MM.1S (cell line): ENCODE measurements around the gene ITPRIPL2.

Experiments
- DNase-seq: peaks from one replicate; pipeline ENCODE4 v3.0.0-alpha.2; 2015
- H2AFZ ChIP-seq: fragments of 300-600 bp; sonication (generic); 2 replicates; pipeline ENCODE4 v1.6.0; 2016; ENCODE audit warnings: antibody characterized with exemption, low read length
- H3F3A ChIP-seq: fragments of 300-600 bp; sonication (generic); 2 replicates; pipeline ENCODE4 v1.6.1; 2016; ENCODE audit warnings: mild to moderate bottlenecking, antibody characterized with exemption, low read length, moderate library complexity, mixed read lengths; ENCODE audit not compliant: insufficient read depth
- H3K27ac ChIP-seq: fragments of 300-600 bp; sonication (generic); 2 replicates; pipeline ENCODE4 v1.5.1; 2016; ENCODE audit warnings: mild to moderate bottlenecking, low read length
- H3K27me3 ChIP-seq: fragments of 300-600 bp; sonication (generic); replicated peaks from 2 replicates; pipeline ENCODE4 v1.6.0; 2016; ENCODE audit warnings: low read length; ENCODE audit not compliant: insufficient read depth
- H3K36me3 ChIP-seq: fragments of 300-600 bp; sonication (generic); replicated peaks from 2 replicates; pipeline ENCODE4 v1.6.1; 2016; ENCODE audit warnings: mild to moderate bottlenecking, low read length, mixed read lengths; ENCODE audit not compliant: insufficient read depth
- H3K4me1 ChIP-seq: fragments of 300-600 bp; sonication (generic); 2 replicates; pipeline ENCODE4 v1.6.1; 2016; ENCODE audit warnings: low read length, mixed read lengths
- H3K4me2 ChIP-seq: fragments of 300-600 bp; sonication (generic); 2 replicates; pipeline ENCODE4 v1.6.0; 2016; ENCODE audit warnings: low read depth, low read length
- H3K4me3 ChIP-seq: fragments of 300-600 bp; sonication (generic); 2 replicates; pipeline ENCODE4 v1.5.1; 2016; ENCODE audit warnings: low read length, mixed read lengths
- H3K79me2 ChIP-seq: fragments of 300-600 bp; sonication (generic); 2 replicates; pipeline ENCODE4 v1.6.1; 2016; ENCODE audit warnings: mixed run types, low read length, mixed read lengths
- H3K9ac ChIP-seq: fragments of 300-600 bp; sonication (generic); 2 replicates; pipeline ENCODE4 v1.6.1; 2016; ENCODE audit warnings: low read length, mixed read lengths
- H3K9me2 ChIP-seq: fragments of 300-600 bp; sonication (generic); replicated peaks from 2 replicates; pipeline ENCODE4 v1.6.1; 2016; ENCODE audit warnings: mild to moderate bottlenecking, low read length, mixed read lengths; ENCODE audit not compliant: insufficient read depth
- H3K9me3 ChIP-seq: fragments of 300-600 bp; sonication (generic); replicated peaks from 2 replicates; pipeline ENCODE4 v1.6.1; 2016; ENCODE audit warnings: mild to moderate bottlenecking, low read length, mixed read lengths; ENCODE audit not compliant: insufficient read depth
- H4K20me1 ChIP-seq: fragments of 300-600 bp; sonication (generic); 2 replicates; pipeline ENCODE4 v1.6.1; 2016; ENCODE audit warnings: mild to moderate bottlenecking, low read length, moderate library complexity, mixed read lengths; ENCODE audit not compliant: insufficient read depth
- CTCF ChIP-seq: fragments of 300-600 bp; sonication (generic); IDR thresholded peaks from 2 replicates; pipeline ENCODE4 v1.5.1; 2016; ENCODE audit warnings: antibody characterized with exemption, low read length, mixed read lengths
- EZH2 ChIP-seq: fragments of 300-600 bp; sonication (generic); optimal IDR thresholded peaks from 2 replicates; pipeline ENCODE3; 2017; ENCODE audit warnings: low read depth, mild to moderate bottlenecking, antibody characterized with exemption, low read length, mixed read lengths
- EZH2phosphoT487 ChIP-seq: fragments of 300-600 bp; sonication (generic); IDR thresholded peaks from 2 replicates; pipeline ENCODE4 v1.6.1; 2018; ENCODE audit warnings: antibody characterized with exemption, low read length

The ITPRIPL2 gene

GRCh38 chr16:19137201-19138128, 23.7 kb downstream of the ITPRIPL2 start:
- H3K27me3 ChIP-seq = no peaks in the 10 kb centered on the region
- H3F3A ChIP-seq = no peaks in the 10 kb centered on the region
- H2AFZ ChIP-seq = no peak overlapping the region
- H3K4me3 ChIP-seq = no peak overlapping the region
- H3K9me2 ChIP-seq = no peaks in the 10 kb centered on the region
- no peak overlapping the region for H3K9ac ChIP-seq
- H3K9me3 ChIP-seq = no peaks in the 10 kb centered on the region
- no peaks in the 10 kb centered on the region for H4K20me1 ChIP-seq
- no peaks in the 10 kb centered on the region for H3K4me1 ChIP-seq
- H3K4me2 ChIP-seq = no peak overlapping the region
- H3K79me2 ChIP-seq = no peaks in the 10 kb centered on the region
- no peak for DNase-seq
- TF ChIP-seq CTCF = no peak
- TF ChIP-seq EZH2phosphoT487 = no peak
- no peak for TF ChIP-seq EZH2
- no peak overlapping the region for H3K27ac ChIP-seq
- no peaks in the 10 kb centered on the region for H3K36me3 ChIP-seq

DNA sequence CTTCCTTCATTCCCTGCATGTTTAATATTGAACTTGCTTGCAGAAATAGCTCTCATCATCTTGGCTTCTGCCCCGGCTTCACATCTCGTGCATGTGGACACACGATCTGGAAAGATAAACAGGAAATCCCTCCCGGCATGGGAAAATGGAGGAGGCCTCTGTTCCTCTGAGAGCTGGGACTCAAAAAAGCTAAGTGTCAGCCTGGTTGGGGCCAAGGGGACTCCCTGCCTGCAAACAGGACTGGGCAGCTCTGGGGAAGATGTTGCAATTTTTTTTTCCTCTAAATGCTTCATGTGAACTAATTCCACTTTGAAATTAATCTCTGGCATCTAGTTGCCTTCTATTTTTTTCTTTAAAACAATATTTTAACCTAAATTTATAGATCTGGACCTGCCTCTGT, 24.8 kb downstream of the ITPRIPL2 start:
- no peaks in the 10 kb centered on the region for H4K20me1 ChIP-seq
- TF ChIP-seq EZH2 (no peak), CTCF (no peak), EZH2phosphoT487 (no peak)
- no peak overlapping the region for H2AFZ ChIP-seq
- no peaks in the 10 kb centered on the region for H3K79me2 ChIP-seq
- DNase-seq = no peak
- no peaks in the 10 kb centered on the region for H3K9me2 ChIP-seq
- no peak overlapping the region for H3K9ac ChIP-seq
- no peak overlapping the region for H3K27ac ChIP-seq
- H3K9me3 ChIP-seq = no peaks in the 10 kb centered on the region
- no peaks in the 10 kb centered on the region for H3K27me3 ChIP-seq
- no peaks in the 10 kb centered on the region for H3K4me1 ChIP-seq
- H3K4me3 ChIP-seq = no peak overlapping the region
- no peaks in the 10 kb centered on the region for H3F3A ChIP-seq
- no peaks in the 10 kb centered on the region for H3K36me3 ChIP-seq
- H3K4me2 ChIP-seq = no peak overlapping the region

DNA sequence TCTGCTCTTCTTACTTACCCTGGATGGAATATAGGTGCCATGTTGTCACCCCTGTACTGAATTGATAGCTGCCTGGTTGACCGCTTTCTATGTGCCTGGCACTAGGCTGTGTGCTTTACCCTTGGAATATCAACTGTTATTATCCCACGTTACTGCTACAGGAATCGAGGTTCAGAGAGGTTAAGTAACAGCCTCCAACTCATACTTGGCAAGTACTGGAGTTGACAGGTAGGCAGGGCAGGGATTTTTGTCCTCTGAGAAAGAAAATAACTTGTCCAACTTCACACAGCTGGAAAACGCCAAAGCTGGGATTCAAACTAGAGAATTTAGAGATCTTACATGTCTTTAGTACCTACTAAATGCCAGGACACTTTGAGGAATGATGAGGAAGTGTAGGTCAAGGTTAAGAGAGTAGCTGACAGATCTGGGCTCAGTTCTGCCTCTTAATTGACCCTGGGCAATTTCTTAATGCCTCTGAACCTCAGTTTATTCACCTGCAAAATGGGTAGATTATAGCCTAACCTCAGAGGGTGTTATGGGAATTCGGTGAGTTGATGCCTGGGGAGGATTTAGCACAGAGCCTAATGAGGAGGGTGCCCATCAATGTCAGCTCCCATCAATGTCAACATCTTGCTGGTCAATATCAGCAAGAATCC, 25.8 kb downstream of the ITPRIPL2 start:
- Histone ChIP-seq H3K4me1 (no peaks in the 10 kb centered on the region), H3K27ac (no peak overlapping the region)
- no peak for TF ChIP-seq CTCF
- no peak for TF ChIP-seq EZH2
- TF ChIP-seq EZH2phosphoT487 = no peak

More for the DNA sequence above, 25.8 kb downstream of the ITPRIPL2 start:
- H4K20me1 ChIP-seq = no peaks in the 10 kb centered on the region
- H3K36me3 ChIP-seq = no peaks in the 10 kb centered on the region
- no peaks in the 10 kb centered on the region for H3F3A ChIP-seq
- DNase-seq = no peak
- no peaks in the 10 kb centered on the region for H3K9me3 ChIP-seq
- no peak overlapping the region for H3K4me3 ChIP-seq
- H3K4me2 ChIP-seq = no peak overlapping the region
- no peaks in the 10 kb centered on the region for H3K79me2 ChIP-seq
- no peaks in the 10 kb centered on the region for H3K27me3 ChIP-seq
- H3K9ac ChIP-seq = no peak overlapping the region
- no peak overlapping the region for H2AFZ ChIP-seq
- H3K9me2 ChIP-seq = no peaks in the 10 kb centered on the region
